HEK293 (cell line): ENCODE data around the gene HIVEP2.

Experiments
- CTCF ChIA-PET: fragments of 350-600 bp; formaldehyde crosslinking; extraction: SDS; loops from one replicate; lab custom pipeline; 2021; ENCODE audit warnings: antibody characterized with exemption; lab: Yijun Ruan, JAX
- POLR2A ChIA-PET: fragments of 300-600 bp; formaldehyde crosslinking; extraction: SDS; loops from one replicate; lab custom pipeline; 2020; ENCODE audit warnings: antibody characterized with exemption, inconsistent platforms; lab: Yijun Ruan, JAX
- H3K27ac ChIP-seq: fragments of 200-500 bp; sonication (Bioruptor generic); 2 replicates; pipeline ENCODE4 v1.5.1; 2014; ENCODE audit warnings: low read depth, low read length, control low read depth, inconsistent platforms; ENCODE audit errors: extremely low read depth
- H3K36me3 ChIP-seq, 2 experiments: fragments of 200-500 bp in 1 of 2; sonication (Bioruptor generic) in 1 of 2; 1 replicate in 1 of 2; 2 replicates in 1 of 2; pipeline ENCODE4 v1.5.1; 2014 to 2017; ENCODE audit warnings: inconsistent platforms in 2 of 2, low read length in 2 of 2; ENCODE audit not compliant: control insufficient read depth in 2 of 2, insufficient read depth in 1 of 2
- H3K4me1 ChIP-seq: fragments of 200-500 bp; sonication (Bioruptor generic); 2 replicates; pipeline ENCODE4 v1.5.1; 2014; ENCODE audit warnings: mild to moderate bottlenecking, low read length, inconsistent platforms; ENCODE audit not compliant: control insufficient read depth, insufficient read depth
- H3K4me3 ChIP-seq: 2 replicates; pipeline ENCODE4 v1.5.1; 2011; ENCODE audit warnings: low read depth, mild to moderate bottlenecking, control low read depth, low read length, moderate library complexity
- H3K9me3 ChIP-seq: fragments of 200-500 bp; sonication (Bioruptor generic); 2 replicates; pipeline ENCODE4 v1.5.1; 2014; ENCODE audit warnings: low read depth, low read length, inconsistent platforms; ENCODE audit not compliant: control insufficient read depth, insufficient read depth
- BCL11B ChIP-seq: fragments of 450-650 bp; formaldehyde crosslinking; IDR thresholded peaks from 2 replicates; pipeline ENCODE4 v1.5.1; 2016; ENCODE audit warnings: low read depth, missing biosample characterization, missing genetic modification characterization
- GLIS1 ChIP-seq: fragments of 450-650 bp; formaldehyde crosslinking; IDR thresholded peaks from 2 replicates; pipeline ENCODE4 v1.5.1; 2016; ENCODE audit warnings: missing biosample characterization, missing genetic modification characterization
- MYNN ChIP-seq: fragments of 450-650 bp; formaldehyde crosslinking; IDR thresholded peaks from 2 replicates; pipeline ENCODE4 v1.5.1; 2016; ENCODE audit warnings: missing biosample characterization, missing genetic modification characterization, borderline replicate concordance
- SP7 ChIP-seq: fragments of 450-650 bp; formaldehyde crosslinking; IDR thresholded peaks from 2 replicates; pipeline ENCODE4 v1.5.1; 2016; ENCODE audit warnings: missing biosample characterization, missing genetic modification characterization
- WT1 ChIP-seq: fragments of 450-650 bp; formaldehyde crosslinking; IDR thresholded peaks from 2 replicates; pipeline ENCODE4 v1.5.1; 2016; ENCODE audit warnings: missing biosample characterization, missing genetic modification characterization
- ZBTB6 ChIP-seq: fragments of 450-650 bp; formaldehyde crosslinking; IDR thresholded peaks from 2 replicates; pipeline ENCODE4 v1.5.1; 2017; ENCODE audit warnings: missing biosample characterization, missing genetic modification characterization
- ZFP3 ChIP-seq: fragments of 450-650 bp; formaldehyde crosslinking; IDR thresholded peaks from 2 replicates; pipeline ENCODE4 v1.5.1; 2016; ENCODE audit warnings: low read depth, missing biosample characterization, missing genetic modification characterization
- ZNF140 ChIP-seq: fragments of 450-650 bp; formaldehyde crosslinking; IDR thresholded peaks from 2 replicates; pipeline ENCODE4 v1.5.1; 2016; ENCODE audit warnings: missing biosample characterization, missing genetic modification characterization
- ZNF302 ChIP-seq: fragments of 450-650 bp; formaldehyde crosslinking; IDR thresholded peaks from 2 replicates; pipeline ENCODE4 v1.5.1; 2016; ENCODE audit warnings: missing biosample characterization, missing genetic modification characterization, low read depth
- ZNF324 ChIP-seq: fragments of 450-650 bp; formaldehyde crosslinking; IDR thresholded peaks from 2 replicates; pipeline ENCODE4 v1.5.1; 2016; ENCODE audit warnings: missing biosample characterization, missing genetic modification characterization
- ZNF366 ChIP-seq: fragments of 450-650 bp; formaldehyde crosslinking; conservative IDR thresholded peaks from 2 replicates; pipeline ENCODE4 v1.5.1; 2016; ENCODE audit warnings: missing biosample characterization, missing genetic modification characterization
- ZNF76 ChIP-seq: fragments of 450-650 bp; formaldehyde crosslinking; IDR thresholded peaks from 2 replicates; pipeline ENCODE4; 2016; ENCODE audit warnings: low read depth, missing biosample characterization, missing genetic modification characterization, borderline replicate concordance
- ZSCAN30 ChIP-seq: fragments of 450-650 bp; IDR thresholded peaks from 2 replicates; pipeline ENCODE4 v1.5.1; 2018; ENCODE audit warnings: missing biosample characterization, mild to moderate bottlenecking, missing genetic modification characterization, moderate library complexity
- TF ChIP-seq, protein P1 (sequence below): sonication (generic); formaldehyde crosslinking; IDR thresholded peaks from 2 replicates; pipeline ENCODE4 v1.8.1; 2022; ENCODE audit warnings: mild to moderate bottlenecking, moderate library complexity, missing genetic modification reagents
- TF ChIP-seq, protein P2 (sequence below): fragments of 450-650 bp; IDR thresholded peaks from 2 replicates; pipeline ENCODE4 v1.5.1; 2018; ENCODE audit warnings: missing biosample characterization, mild to moderate bottlenecking, missing genetic modification characterization
- TF ChIP-seq, protein P3 (sequence below): fragments of 450-650 bp; formaldehyde crosslinking; optimal IDR thresholded peaks from 2 replicates; pipeline ENCODE3; 2016; ENCODE audit warnings: missing biosample characterization, mild to moderate bottlenecking, missing genetic modification characterization
- TF ChIP-seq, protein P4 (sequence below): fragments of 450-650 bp; formaldehyde crosslinking; IDR thresholded peaks from 2 replicates; pipeline ENCODE4 v1.5.1; 2016; ENCODE audit warnings: missing biosample characterization, missing genetic modification characterization
- TF ChIP-seq, protein P5 (sequence below): fragments of 450-650 bp; formaldehyde crosslinking; IDR thresholded peaks from 2 replicates; pipeline ENCODE4 v1.5.1; 2016; ENCODE audit warnings: missing biosample characterization, missing genetic modification characterization
- TF ChIP-seq, protein P6 (sequence below): fragments of 450-650 bp; formaldehyde crosslinking; IDR thresholded peaks from 2 replicates; pipeline ENCODE4 v1.5.1; 2016; ENCODE audit warnings: missing biosample characterization, missing genetic modification characterization

HIVEP2 gene, protein sequence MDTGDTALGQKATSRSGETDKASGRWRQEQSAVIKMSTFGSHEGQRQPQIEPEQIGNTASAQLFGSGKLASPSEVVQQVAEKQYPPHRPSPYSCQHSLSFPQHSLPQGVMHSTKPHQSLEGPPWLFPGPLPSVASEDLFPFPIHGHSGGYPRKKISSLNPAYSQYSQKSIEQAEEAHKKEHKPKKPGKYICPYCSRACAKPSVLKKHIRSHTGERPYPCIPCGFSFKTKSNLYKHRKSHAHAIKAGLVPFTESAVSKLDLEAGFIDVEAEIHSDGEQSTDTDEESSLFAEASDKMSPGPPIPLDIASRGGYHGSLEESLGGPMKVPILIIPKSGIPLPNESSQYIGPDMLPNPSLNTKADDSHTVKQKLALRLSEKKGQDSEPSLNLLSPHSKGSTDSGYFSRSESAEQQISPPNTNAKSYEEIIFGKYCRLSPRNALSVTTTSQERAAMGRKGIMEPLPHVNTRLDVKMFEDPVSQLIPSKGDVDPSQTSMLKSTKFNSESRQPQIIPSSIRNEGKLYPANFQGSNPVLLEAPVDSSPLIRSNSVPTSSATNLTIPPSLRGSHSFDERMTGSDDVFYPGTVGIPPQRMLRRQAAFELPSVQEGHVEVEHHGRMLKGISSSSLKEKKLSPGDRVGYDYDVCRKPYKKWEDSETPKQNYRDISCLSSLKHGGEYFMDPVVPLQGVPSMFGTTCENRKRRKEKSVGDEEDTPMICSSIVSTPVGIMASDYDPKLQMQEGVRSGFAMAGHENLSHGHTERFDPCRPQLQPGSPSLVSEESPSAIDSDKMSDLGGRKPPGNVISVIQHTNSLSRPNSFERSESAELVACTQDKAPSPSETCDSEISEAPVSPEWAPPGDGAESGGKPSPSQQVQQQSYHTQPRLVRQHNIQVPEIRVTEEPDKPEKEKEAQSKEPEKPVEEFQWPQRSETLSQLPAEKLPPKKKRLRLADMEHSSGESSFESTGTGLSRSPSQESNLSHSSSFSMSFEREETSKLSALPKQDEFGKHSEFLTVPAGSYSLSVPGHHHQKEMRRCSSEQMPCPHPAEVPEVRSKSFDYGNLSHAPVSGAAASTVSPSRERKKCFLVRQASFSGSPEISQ (N-terminal part only)

GRCh38 chr6:142945049-142945445, at the start of gene HIVEP2:
Gene HIVEP2 (minus strand): TSS chr6:142945176. CDS start chr6:142774738, 170,438 bp downstream.
- Histone ChIP-seq H3K9me3 (no peaks in the 10 kb centered on the region), H3K4me1 (peaks cover 17% of the 10 kb centered on the region), H3K4me3 (peak within 1 kb of the TSS; percentile 78), H3K36me3 (no peaks in the 10 kb centered on the region), H3K27ac (peak within 1 kb of the TSS; percentile 97)
- ChIA-PET CTCF (interaction anchor here (0.6 to 0.7 kb wide), 2 partner anchors 19 to 535 kb away, joined by 3 read pairs; no protein-coding TSS in a partner anchor), POLR2A (interaction anchor here (0.8 to 1.4 kb wide), 4 partner anchors 18 to 482 kb away, joined by 3 to 5 read pairs (median 4); no protein-coding TSS in a partner anchor)
- TF ChIP-seq, protein P1, sequence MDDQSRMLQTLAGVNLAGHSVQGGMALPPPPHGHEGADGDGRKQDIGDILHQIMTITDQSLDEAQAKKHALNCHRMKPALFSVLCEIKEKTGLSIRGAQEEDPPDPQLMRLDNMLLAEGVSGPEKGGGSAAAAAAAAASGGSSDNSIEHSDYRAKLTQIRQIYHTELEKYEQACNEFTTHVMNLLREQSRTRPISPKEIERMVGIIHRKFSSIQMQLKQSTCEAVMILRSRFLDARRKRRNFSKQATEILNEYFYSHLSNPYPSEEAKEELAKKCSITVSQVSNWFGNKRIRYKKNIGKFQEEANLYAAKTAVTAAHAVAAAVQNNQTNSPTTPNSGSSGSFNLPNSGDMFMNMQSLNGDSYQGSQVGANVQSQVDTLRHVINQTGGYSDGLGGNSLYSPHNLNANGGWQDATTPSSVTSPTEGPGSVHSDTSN (CRISPR knock-in tag), result 0 out of 2 replicates have a peak, but pooled peaks have one; percentile 33
- TF ChIP-seq GLIS1 (tag by site-specific recombination) (peak; percentile 36; the same call in 1 of the 2 replicates), BCL11B (tag by site-specific recombination) (no peak), ZSCAN30 (tag by site-specific recombination) (peak; percentile 66; the same call in 1 of the 2 replicates), ZFP3 (tag by site-specific recombination) (no peak), MYNN (no peak), ZNF324 (tag by site-specific recombination) (no peak), WT1 (tag by site-specific recombination) (no peak), ZBTB6 (peak; percentile 44; the same call in 1 of the 2 replicates), ZNF76 (tag by site-specific recombination) (no peak), ZNF140 (tag by site-specific recombination) (no peak), ZNF366 (tag by site-specific recombination) (no peak), SP7 (tag by site-specific recombination) (no peak), ZNF302 (tag by site-specific recombination) (no peak)
- TF ChIP-seq, protein P2, sequence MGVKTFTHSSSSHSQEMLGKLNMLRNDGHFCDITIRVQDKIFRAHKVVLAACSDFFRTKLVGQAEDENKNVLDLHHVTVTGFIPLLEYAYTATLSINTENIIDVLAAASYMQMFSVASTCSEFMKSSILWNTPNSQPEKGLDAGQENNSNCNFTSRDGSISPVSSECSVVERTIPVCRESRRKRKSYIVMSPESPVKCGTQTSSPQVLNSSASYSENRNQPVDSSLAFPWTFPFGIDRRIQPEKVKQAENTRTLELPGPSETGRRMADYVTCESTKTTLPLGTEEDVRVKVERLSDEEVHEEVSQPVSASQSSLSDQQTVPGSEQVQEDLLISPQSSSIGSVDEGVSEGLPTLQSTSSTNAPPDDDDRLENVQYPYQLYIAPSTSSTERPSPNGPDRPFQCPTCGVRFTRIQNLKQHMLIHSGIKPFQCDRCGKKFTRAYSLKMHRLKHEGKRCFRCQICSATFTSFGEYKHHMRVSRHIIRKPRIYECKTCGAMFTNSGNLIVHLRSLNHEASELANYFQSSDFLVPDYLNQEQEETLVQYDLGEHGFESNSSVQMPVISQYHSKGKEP (tag by site-specific recombination), result 0 out of 2 replicates have a peak, but pooled peaks have one; percentile 39
- TF ChIP-seq, protein P3, sequence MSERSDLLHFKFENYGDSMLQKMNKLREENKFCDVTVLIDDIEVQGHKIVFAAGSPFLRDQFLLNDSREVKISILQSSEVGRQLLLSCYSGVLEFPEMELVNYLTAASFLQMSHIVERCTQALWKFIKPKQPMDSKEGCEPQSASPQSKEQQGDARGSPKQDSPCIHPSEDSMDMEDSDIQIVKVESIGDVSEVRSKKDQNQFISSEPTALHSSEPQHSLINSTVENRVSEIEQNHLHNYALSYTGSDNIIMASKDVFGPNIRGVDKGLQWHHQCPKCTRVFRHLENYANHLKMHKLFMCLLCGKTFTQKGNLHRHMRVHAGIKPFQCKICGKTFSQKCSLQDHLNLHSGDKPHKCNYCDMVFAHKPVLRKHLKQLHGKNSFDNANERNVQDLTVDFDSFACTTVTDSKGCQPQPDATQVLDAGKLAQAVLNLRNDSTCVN, result peak; percentile 56
- TF ChIP-seq, protein P4, sequence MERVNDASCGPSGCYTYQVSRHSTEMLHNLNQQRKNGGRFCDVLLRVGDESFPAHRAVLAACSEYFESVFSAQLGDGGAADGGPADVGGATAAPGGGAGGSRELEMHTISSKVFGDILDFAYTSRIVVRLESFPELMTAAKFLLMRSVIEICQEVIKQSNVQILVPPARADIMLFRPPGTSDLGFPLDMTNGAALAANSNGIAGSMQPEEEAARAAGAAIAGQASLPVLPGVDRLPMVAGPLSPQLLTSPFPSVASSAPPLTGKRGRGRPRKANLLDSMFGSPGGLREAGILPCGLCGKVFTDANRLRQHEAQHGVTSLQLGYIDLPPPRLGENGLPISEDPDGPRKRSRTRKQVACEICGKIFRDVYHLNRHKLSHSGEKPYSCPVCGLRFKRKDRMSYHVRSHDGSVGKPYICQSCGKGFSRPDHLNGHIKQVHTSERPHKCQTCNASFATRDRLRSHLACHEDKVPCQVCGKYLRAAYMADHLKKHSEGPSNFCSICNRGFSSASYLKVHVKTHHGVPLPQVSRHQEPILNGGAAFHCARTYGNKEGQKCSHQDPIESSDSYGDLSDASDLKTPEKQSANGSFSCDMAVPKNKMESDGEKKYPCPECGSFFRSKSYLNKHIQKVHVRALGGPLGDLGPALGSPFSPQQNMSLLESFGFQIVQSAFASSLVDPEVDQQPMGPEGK (tag by site-specific recombination), result peak; percentile 18
- TF ChIP-seq, protein P5, sequence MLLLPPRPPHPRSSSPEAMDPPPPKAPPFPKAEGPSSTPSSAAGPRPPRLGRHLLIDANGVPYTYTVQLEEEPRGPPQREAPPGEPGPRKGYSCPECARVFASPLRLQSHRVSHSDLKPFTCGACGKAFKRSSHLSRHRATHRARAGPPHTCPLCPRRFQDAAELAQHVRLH (tag by site-specific recombination), result no peak
- TF ChIP-seq, protein P6, sequence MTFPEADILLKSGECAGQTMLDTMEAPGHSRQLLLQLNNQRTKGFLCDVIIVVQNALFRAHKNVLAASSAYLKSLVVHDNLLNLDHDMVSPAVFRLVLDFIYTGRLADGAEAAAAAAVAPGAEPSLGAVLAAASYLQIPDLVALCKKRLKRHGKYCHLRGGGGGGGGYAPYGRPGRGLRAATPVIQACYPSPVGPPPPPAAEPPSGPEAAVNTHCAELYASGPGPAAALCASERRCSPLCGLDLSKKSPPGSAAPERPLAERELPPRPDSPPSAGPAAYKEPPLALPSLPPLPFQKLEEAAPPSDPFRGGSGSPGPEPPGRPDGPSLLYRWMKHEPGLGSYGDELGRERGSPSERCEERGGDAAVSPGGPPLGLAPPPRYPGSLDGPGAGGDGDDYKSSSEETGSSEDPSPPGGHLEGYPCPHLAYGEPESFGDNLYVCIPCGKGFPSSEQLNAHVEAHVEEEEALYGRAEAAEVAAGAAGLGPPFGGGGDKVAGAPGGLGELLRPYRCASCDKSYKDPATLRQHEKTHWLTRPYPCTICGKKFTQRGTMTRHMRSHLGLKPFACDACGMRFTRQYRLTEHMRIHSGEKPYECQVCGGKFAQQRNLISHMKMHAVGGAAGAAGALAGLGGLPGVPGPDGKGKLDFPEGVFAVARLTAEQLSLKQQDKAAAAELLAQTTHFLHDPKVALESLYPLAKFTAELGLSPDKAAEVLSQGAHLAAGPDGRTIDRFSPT (tag by site-specific recombination), result no peak
